Neuronal stem cell (in vitro differentiated cells): ENCODE data around the gene UXS1.

Source experiments
- DNase-seq: peaks from one replicate; pipeline ENCODE4 v3.0.0-alpha.2; 2013; ENCODE audit warnings: low spot score
- H2AFZ ChIP-seq: one replicate; pipeline ENCODE4 v1.6.1; 2013; ENCODE audit warnings: mild to moderate bottlenecking, low read length, inconsistent platforms
- H2AK5ac ChIP-seq: 2 replicates; pipeline ENCODE4 v1.6.1; 2013; ENCODE audit warnings: low read depth, mild to moderate bottlenecking, inconsistent platforms, low read length, moderate library complexity, mixed read lengths
- H2BK120ac ChIP-seq: 2 replicates; pipeline ENCODE4 v1.6.1; 2013; ENCODE audit warnings: low read depth, mild to moderate bottlenecking, inconsistent platforms, low read length, moderate library complexity, mixed read lengths
- H2BK12ac ChIP-seq: one replicate; pipeline ENCODE4 v1.6.1; 2013; ENCODE audit warnings: low read length, inconsistent platforms
- H2BK15ac ChIP-seq: 2 replicates; pipeline ENCODE4 v1.6.1; 2013; ENCODE audit warnings: mild to moderate bottlenecking, low read length, inconsistent platforms, mixed read lengths
- H2BK5ac ChIP-seq: one replicate; pipeline ENCODE4 v1.6.1; 2013; ENCODE audit warnings: inconsistent platforms, mild to moderate bottlenecking, low read length, moderate library complexity
- H3K14ac ChIP-seq: one replicate; pipeline ENCODE4 v1.6.1; 2013; ENCODE audit warnings: low read length, inconsistent platforms
- H3K18ac ChIP-seq: 2 replicates; pipeline ENCODE4 v1.6.1; 2013; ENCODE audit warnings: low read length, inconsistent platforms
- H3K23ac ChIP-seq: 2 replicates; pipeline ENCODE4 v1.6.1; 2013; ENCODE audit warnings: low read depth, mild to moderate bottlenecking, mixed read lengths, low read length, inconsistent platforms; ENCODE audit not compliant: poor library complexity
- H3K27ac ChIP-seq: replicated peaks from 3 replicates; pipeline ENCODE4 v1.5.1; 2013; ENCODE audit warnings: low read length, inconsistent platforms
- H3K27me3 ChIP-seq, 3 experiments: 2 replicates each; pipeline ENCODE4 v1.6.1; 2013; ENCODE audit warnings: low read length in 3 of 3, mild to moderate bottlenecking in 2 of 3, inconsistent platforms in 1 of 3, low read depth in 1 of 3, mixed read lengths in 1 of 3, moderate library complexity in 1 of 3; ENCODE audit not compliant: control insufficient read depth in 3 of 3, insufficient read depth in 3 of 3
- H3K36me3 ChIP-seq, 2 donors: replicated peaks in 1 of 2; 2 replicates each; pipeline ENCODE4 v1.6.1; 2013; ENCODE audit warnings: low read length in 2 of 2; ENCODE audit not compliant: control insufficient read depth in 2 of 2, insufficient read depth in 2 of 2
- H3K4ac ChIP-seq: 2 replicates; pipeline ENCODE4 v1.6.1; 2013; ENCODE audit warnings: inconsistent platforms, mild to moderate bottlenecking, low read length, moderate library complexity
- H3K4me1 ChIP-seq, 2 donors: 1 replicate in 1 of 2; 2 replicates in 1 of 2; pipeline ENCODE4 v1.6.1; 2013; ENCODE audit warnings: low read length in 2 of 2, low read depth in 1 of 2; ENCODE audit not compliant: control insufficient read depth in 2 of 2, insufficient read depth in 1 of 2
- H3K4me2 ChIP-seq: one replicate; pipeline ENCODE4 v1.6.1; 2013; ENCODE audit warnings: mild to moderate bottlenecking, low read length, inconsistent platforms; ENCODE audit not compliant: insufficient read depth, poor library complexity, severe bottlenecking
- H3K4me3 ChIP-seq, 2 donors: 2 replicates each; pipeline ENCODE4 v1.5.1; 2013; ENCODE audit warnings: low read length in 2 of 2, mild to moderate bottlenecking in 2 of 2, inconsistent platforms in 1 of 2, moderate library complexity in 1 of 2
- H3K79me1 ChIP-seq: one replicate; pipeline ENCODE4 v1.6.1; 2013; ENCODE audit warnings: low read depth, mild to moderate bottlenecking, inconsistent platforms, low read length, moderate library complexity
- H3K9ac ChIP-seq: one replicate; pipeline ENCODE4 v1.6.1; 2013; ENCODE audit warnings: mild to moderate bottlenecking, low read depth, low read length, inconsistent platforms; ENCODE audit not compliant: poor library complexity
- H3K9me3 ChIP-seq, 2 donors: replicated peaks in 1 of 2; 2 replicates each; pipeline versions ENCODE3 to v1.6.1; 2013; ENCODE audit warnings: low read length in 2 of 2, mild to moderate bottlenecking in 2 of 2, inconsistent platforms in 1 of 2, low read depth in 1 of 2, mixed read lengths in 1 of 2, moderate library complexity in 1 of 2; ENCODE audit not compliant: control insufficient read depth in 2 of 2, insufficient read depth in 1 of 2
- H4K8ac ChIP-seq: one replicate; pipeline ENCODE4 v1.6.1; 2013; ENCODE audit warnings: low read depth, mild to moderate bottlenecking, inconsistent platforms, low read length, moderate library complexity
- H4K91ac ChIP-seq: one replicate; pipeline ENCODE4 v1.6.1; 2013; ENCODE audit warnings: low read length, low read depth, mild to moderate bottlenecking, inconsistent platforms; ENCODE audit not compliant: poor library complexity
- WGBS, 2 donors: extraction: QIAGEN DNeasy Blood & Tissue Kit; methylation state at CpG; one replicate each; pipeline ENCODE4 v1.1.7; 2013; ENCODE audit warnings: missing lambda C conversion rate in 2 of 2, mixed read lengths in 1 of 2; ENCODE audit not compliant: insufficient read length in 2 of 2, insufficient replicate concordance in 1 of 2; ENCODE audit errors: extremely low coverage in 2 of 2; 5-methylcytosine and 5-hydroxymethylcytosine counted together

UXS1 gene

DNA sequence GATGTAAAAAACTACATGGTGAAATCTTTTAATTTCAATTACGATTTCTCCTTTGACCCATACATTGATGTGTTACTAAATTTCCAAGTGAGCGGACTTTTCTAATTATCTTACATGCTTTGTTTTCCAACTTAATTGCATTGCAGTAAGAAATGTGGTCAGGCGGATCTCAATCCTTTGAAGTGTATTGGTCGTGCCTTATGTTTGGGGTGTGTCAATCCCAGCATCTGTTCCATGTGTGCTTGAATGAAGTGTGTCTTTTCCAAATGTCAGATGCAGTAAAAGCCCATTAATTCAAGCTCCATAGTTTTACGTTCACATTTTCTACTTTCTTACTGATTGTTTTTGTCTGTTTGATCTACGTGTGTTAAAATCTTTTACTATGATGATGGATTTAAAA, 113.1 kb downstream of the UXS1 start:
- H2AK5ac ChIP-seq = no peak overlapping the region
- H4K8ac ChIP-seq = no peak overlapping the region
- H3K4ac ChIP-seq = no peak overlapping the region
- DNase-seq = no peak
- no peaks in the 10 kb centered on the region for H3K4me1 ChIP-seq
- no peak overlapping the region for H3K9ac ChIP-seq
- no peak overlapping the region for H3K4me2 ChIP-seq
- no peak overlapping the region for H2BK5ac ChIP-seq
- H3K4me3 ChIP-seq = no peak overlapping the region
- H3K23ac ChIP-seq = no peak overlapping the region
- H2BK15ac ChIP-seq = no peak overlapping the region
- H3K36me3 ChIP-seq = no peaks in the 10 kb centered on the region
- H2BK120ac ChIP-seq = no peak overlapping the region
- no peak overlapping the region for H2AFZ ChIP-seq
- H2BK12ac ChIP-seq = no peak overlapping the region
- no peaks in the 10 kb centered on the region for H3K79me1 ChIP-seq
- H3K27me3 ChIP-seq = no peaks in the 10 kb centered on the region
- WGBS, 2 donors = no CpG with 5 or more reads among the region's 6 CpGs
- no peak overlapping the region for H3K14ac ChIP-seq
- H3K27ac ChIP-seq = no peak overlapping the region
- H3K9me3 ChIP-seq = no peaks in the 10 kb centered on the region
- H4K91ac ChIP-seq = no peak overlapping the region
- no peak overlapping the region for H3K18ac ChIP-seq

DNA sequence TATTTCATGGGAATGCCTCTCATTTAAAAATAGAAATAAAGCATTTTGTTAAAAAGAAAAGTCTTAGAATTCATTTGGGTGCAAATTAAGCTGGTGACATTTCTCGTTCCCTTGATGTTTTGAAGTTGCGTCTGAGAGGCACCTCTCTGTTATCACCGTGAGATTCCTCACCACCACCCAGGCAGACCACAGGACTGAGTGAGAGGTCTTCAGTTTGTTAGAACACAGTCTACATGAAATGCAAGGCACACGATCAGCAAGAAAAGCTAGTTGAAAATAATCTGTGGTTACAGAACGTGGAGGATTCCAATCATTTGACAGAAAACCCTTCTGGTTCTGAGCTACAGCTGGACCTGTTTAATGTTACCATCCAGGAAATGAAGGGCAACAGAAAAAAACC, 116.0 kb downstream of the UXS1 start:
- no peaks in the 10 kb centered on the region for H3K27me3 ChIP-seq
- H2BK5ac ChIP-seq = no peak overlapping the region
- no peak overlapping the region for H4K8ac ChIP-seq
- no peaks in the 10 kb centered on the region for H3K79me1 ChIP-seq
- no peak overlapping the region for H3K18ac ChIP-seq
- no peak overlapping the region for H2AK5ac ChIP-seq
- no peak overlapping the region for H2BK12ac ChIP-seq
- no CpG with 5 or more reads among the region's 5 CpGs for WGBS, 2 donors
- H2BK120ac ChIP-seq = no peak overlapping the region
- H3K4me3 ChIP-seq = no peak overlapping the region
- H3K4me2 ChIP-seq = no peak overlapping the region
- H2AFZ ChIP-seq = no peak overlapping the region
- H3K9ac ChIP-seq = no peak overlapping the region
- no peak for DNase-seq
- no peaks in the 10 kb centered on the region for H3K4me1 ChIP-seq
- H2BK15ac ChIP-seq = no peak overlapping the region
- no peak overlapping the region for H4K91ac ChIP-seq
- H3K27ac ChIP-seq = no peak overlapping the region
- H3K9me3 ChIP-seq = no peaks in the 10 kb centered on the region
- H3K36me3 ChIP-seq = no peaks in the 10 kb centered on the region
- H3K4ac ChIP-seq = no peak overlapping the region
- no peak overlapping the region for H3K14ac ChIP-seq
- no peak overlapping the region for H3K23ac ChIP-seq

DNA sequence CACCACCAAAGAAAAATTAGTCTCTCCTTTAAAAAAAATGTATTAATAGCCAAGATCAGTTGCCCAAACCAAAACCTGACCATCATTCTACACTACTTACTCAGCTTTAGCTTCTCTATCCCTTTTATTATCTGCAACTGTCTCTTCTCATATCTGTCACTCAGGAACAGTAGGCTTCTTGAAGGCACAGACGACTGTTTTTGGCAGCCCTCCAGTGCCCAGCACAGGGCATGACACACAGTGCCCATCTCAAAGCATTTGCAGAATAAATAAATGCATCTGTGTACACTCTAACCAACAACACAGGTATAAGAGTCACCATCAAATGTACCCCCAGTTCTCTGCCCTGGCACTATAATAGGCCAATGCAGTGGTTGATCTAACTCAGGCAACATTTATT, 117.2 kb downstream of the UXS1 start:
- no peak for DNase-seq
- H2BK15ac ChIP-seq = no peak overlapping the region
- no peak overlapping the region for H4K8ac ChIP-seq
- H3K4me1 ChIP-seq = no peaks in the 10 kb centered on the region
- H2AFZ ChIP-seq = no peak overlapping the region
- no peak overlapping the region for H2AK5ac ChIP-seq
- H4K91ac ChIP-seq = no peak overlapping the region
- no peak overlapping the region for H3K4ac ChIP-seq
- no peak overlapping the region for H3K4me2 ChIP-seq
- H2BK120ac ChIP-seq = no peak overlapping the region
- H3K4me3 ChIP-seq = no peak overlapping the region
- H3K79me1 ChIP-seq = no peaks in the 10 kb centered on the region
- H3K14ac ChIP-seq = no peak overlapping the region
- H3K18ac ChIP-seq = no peak overlapping the region
- H3K27ac ChIP-seq = no peak overlapping the region
- H3K9ac ChIP-seq = no peak overlapping the region
- H3K23ac ChIP-seq = no peak overlapping the region
- no peak overlapping the region for H2BK12ac ChIP-seq
- H3K27me3 ChIP-seq = peaks cover 0 to 5% (median 0%) of the 10 kb centered on the region in 3 experiments
- no CpG with 5 or more reads among the region's 1 CpG for WGBS, 2 donors
- no peaks in the 10 kb centered on the region for H3K36me3 ChIP-seq
- H2BK5ac ChIP-seq = no peak overlapping the region
- H3K9me3 ChIP-seq = no peaks in the 10 kb centered on the region

DNA sequence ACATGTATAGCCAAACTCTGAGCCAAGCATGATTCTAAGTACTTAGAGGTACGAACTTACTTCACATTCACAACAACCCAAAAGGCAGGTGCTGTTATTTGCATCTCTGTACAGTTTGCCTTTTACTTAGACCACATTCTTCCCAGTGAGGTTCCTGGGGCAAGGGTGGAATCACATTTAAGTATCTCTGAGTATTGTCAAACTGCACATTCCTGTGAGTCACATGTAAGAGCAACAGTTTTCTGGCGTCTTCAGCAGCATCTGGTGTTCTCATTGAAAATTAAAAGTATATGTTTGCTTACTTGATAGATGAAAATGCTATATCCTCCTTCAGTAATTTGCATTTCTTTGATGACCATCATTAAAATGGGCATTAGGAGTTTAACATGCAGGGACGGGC, 119.1 kb downstream of the UXS1 start:
- Histone ChIP-seq H3K27ac (no peak overlapping the region), H3K4me3 (no peak overlapping the region), H3K27me3 (peaks cover 0 to 5% (median 0%) of the 10 kb centered on the region in 3 experiments), H2BK15ac (no peak overlapping the region), H2AFZ (no peak overlapping the region), H4K8ac (no peak overlapping the region), H3K18ac (no peak overlapping the region), H3K36me3 (no peaks in the 10 kb centered on the region), H2BK120ac (no peak overlapping the region), H3K9ac (no peak overlapping the region), H2BK5ac (no peak overlapping the region), H3K4me2 (no peak overlapping the region), H3K14ac (no peak overlapping the region), H4K91ac (no peak overlapping the region), H3K9me3 (no peaks in the 10 kb centered on the region), H2AK5ac (no peak overlapping the region), H2BK12ac (no peak overlapping the region), H3K23ac (no peak overlapping the region), H3K79me1 (no peaks in the 10 kb centered on the region), H3K4me1 (no peaks in the 10 kb centered on the region), H3K4ac (no peak overlapping the region)
- no CpG with 5 or more reads among the region's 3 CpGs for WGBS, 2 donors
- no peak for DNase-seq
